ENCODE data around the gene NUBPL.
A peak's percentile ranks its signal among the peaks of the same experiment; 100 is the strongest.
"Not testable (repeated sequence)": the region's sequence is repeated elsewhere in the genome, so short reads cannot be mapped to it uniquely, and the experiment has no call there.

NUBPL gene

DNA sequence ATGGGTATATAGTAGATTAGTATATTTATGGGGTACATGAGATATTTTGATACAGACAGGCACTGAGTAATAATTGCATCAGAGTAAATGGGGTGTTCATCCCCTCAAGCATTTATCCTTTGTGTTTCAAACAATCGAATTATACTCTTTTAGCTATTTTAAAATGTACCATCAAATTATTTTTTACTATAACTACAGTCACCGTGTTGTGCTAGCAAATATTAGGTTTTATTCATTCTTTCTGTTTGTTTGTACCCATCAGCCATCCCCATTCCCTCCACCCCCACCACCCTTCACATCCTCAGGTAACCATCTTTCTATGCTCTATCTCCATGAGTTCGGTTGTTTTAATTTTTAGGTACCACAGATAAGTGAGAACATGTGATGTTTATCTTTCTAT is 115.8 kb downstream of the NUBPL start:
- no peak for DNase-seq (ENCODE audit: low read depth in 2 of 2)

DNA sequence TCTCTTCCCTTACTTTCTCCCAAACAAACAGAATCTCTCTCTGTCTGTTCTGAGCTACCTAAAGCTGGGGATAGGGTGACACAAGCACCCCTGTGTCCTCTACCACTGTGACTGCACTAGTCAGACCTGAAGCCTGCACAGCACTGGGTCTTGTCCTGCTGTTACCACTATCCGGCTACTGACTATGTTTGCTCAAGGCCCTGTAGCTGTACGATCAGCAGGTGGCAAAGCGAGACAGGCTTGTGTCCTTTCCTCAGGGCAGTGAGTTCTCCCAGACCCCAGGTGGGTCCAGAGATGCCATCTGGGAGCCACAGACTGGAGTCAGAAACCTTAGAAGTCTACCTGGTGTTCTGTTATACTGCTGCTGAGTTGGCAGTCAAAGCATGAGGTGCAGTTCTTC is 116.4 kb downstream of the NUBPL start:
- no peak for DNase-seq (ENCODE audit: low read depth in 2 of 2)

GRCh38 chr14:31678421-31679249 is 117.4 kb downstream of the NUBPL start:
- DNase-seq (ENCODE audit: low read depth in 2 of 2), result no peak

DNA sequence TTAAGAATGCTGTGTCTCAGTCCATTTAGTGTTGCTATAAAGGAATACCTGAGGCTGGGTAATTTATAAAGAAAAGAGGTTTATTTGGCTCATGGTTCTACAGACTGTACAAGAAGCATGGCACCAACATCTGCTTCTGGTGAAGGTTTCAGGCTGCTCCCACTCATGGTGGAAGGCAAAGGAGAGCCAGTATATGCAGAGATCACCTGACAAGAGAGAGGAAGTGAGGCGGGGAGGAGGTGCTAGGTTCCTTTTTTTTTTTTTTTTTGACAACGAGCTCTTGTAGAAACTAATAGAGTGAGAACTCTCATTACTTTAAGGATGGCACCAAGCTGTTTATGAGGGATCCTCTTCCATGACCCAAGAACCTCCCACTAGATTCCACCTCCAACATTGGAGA is 121.6 kb downstream of the NUBPL start:
- no peak for DNase-seq (ENCODE audit: low read depth in 2 of 2)

DNA sequence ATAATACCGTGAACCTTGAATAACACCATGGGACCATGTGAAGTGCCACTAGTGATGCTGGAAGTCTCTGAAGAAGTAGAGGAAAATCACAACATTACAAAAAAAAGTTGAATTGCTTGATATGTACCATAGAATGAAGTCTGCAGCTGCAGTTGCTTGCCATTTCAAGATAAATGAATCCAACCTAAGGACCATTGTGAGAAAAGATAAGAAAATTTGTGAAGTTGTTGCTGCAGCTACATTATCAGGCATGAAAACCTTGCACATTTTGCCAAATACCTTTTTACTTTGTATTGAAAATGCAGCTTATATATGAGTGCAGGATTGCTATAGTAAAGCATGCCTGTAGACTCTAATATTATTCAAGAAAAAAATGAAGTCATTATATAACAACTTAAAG is 126.5 kb downstream of the NUBPL start:
- no peak for DNase-seq (ENCODE audit: low read depth in 2 of 2)

DNA sequence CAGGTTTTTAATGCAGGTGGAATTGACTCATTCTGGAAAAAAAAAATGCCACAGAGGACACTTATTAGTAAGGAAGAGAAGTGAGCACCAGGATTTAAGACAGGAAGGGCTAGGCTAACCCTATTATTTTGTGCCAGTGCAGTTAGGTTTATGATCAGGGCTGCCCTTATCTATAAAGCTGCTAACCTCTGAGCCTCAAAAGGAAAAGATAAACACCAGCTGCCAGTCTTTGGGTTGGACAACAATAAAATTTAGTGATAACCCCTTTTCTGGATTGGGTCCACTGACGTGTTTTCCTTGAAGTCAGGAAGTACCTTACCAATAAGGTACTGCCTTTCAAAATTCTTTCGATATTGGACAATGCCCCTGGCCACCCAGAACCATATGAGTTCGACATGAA is 128.9 kb downstream of the NUBPL start:
- no peak for DNase-seq (ENCODE audit: low read depth in 2 of 2)

GRCh38 chr14:31692376-31692781 is 131.2 kb downstream of the NUBPL start:
- DNase-seq (ENCODE audit: low read depth in 2 of 2), result peak; percentile 6 to 11

DNA sequence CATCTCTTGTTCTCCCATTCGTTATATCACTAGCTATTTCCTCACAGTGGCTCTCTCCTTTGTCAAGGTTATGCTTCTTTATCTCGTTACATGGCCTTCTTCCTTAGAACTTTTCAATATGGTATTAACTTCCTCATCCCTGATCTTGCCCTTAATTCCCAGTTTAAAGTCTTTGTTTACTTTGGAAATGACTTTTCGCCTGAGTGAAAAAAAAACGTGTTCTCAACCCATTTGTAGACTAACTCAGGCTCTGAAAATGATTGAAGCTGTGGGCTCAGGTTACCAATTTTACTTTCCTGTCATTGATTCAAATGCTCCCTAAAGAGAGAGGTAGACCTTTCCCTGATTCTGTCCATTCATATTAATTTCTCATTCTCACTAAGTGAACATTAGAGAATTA is 135.2 kb downstream of the NUBPL start:
- DNase-seq (ENCODE audit: low read depth in 2 of 2), result no peak

GRCh38 chr14:31699809-31700208 is 138.6 kb downstream of the NUBPL start:
- no peak for DNase-seq (ENCODE audit: low read depth in 2 of 2)

DNA sequence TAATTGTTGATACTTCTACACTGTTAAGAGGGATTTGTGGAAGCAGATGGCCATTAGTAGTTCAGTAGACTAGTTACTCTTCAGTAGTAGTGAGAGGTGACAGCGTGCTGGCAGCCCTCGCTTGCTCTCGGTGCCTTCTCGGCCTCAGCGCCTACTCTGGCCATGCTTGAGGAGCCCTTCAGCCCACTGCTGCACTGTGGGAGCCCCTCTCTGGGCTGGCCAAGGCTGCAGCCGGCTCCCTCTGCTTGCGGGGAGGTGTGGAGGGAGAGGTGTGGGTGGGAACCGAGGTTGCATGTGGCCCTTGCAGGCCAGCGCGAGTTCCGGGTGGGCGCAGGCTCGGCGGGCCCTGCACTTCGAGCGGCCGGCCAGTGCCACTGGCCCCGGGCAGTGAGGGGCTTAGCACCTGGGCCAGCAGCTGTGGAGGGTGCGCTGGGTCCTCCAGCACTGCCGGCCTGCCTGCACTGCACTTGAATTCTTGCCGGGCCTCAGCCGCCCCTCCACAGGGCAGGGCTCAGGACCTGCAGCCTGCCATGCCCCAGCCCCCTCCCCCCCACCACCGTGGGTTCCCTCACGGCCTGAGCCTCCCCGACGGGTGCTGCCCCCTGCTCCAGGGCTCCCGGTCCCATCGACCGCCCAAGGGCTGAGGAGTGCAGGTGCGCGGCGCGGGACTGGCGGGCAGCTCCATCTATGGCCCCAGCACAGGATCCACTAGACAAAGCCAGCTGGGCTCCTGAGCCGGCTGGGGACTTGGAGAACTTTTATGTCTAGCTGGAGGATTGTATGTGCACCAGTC is 139.3 kb downstream of the NUBPL start:
- no peak for DNase-seq (ENCODE audit: low read depth in 2 of 2)

DNA sequence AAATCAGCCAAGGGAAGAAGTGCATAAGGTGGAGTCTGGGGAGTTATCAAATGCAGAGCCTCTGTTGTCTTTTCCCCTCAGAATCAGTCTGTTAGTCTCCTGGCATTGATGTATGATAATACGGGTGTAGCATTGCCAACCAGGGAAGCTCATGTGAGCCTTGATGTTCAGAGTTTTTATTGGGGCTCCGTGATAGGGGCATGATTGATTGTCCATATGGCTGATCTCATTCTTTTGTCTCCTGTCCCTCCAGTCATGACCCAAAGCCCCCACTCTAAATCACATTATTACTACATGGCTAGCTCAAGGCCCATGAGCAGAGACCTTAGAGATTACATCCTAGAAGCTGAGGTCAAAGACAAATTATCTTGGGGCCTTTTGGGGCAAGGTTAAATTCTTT is 140.9 kb downstream of the NUBPL start:
- no peak for DNase-seq (ENCODE audit: low read depth in 2 of 2)

DNA sequence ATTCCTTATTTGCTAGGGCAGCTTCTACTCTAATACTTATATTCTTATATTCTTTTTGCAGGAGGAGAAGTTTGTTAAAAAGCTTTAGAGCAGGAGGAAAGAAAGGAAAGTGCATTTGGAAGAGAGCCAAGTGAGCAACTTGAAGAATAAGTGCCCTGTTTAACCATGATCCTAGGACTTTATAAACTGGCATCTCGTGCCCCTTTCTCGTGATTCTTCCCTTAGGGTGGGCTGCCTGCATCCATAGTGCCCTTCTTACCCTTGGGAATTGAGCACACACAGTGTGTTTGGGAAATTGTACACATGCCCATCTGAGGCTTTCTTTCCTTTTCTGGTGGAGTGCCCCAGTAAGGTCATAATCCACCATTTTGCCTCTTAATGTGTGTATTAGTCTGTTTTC is 141.9 kb downstream of the NUBPL start:
- no peak for DNase-seq (ENCODE audit: low read depth in 2 of 2)

DNA sequence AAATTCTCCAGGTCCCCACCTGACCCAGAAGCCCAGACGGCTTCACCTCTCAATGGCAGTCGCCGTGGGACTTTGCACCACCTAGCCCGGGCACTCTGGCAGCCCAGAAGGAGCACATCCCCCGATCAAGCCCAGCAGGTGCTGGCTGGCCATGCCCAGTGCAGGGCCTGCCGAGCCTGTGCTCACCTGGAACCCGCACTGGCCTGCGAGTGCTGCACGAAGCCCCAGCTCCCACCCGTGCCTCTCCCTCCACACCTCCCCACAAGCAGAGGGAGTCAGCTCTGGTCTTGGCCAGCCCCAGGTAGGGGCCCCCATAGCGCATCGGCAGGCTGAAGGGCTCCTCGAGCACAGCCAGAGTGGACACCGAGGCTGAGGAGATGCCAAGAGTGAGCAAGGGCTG is 144.5 kb downstream of the NUBPL start:
- no peak for DNase-seq (ENCODE audit: low read depth in 2 of 2)

DNA sequence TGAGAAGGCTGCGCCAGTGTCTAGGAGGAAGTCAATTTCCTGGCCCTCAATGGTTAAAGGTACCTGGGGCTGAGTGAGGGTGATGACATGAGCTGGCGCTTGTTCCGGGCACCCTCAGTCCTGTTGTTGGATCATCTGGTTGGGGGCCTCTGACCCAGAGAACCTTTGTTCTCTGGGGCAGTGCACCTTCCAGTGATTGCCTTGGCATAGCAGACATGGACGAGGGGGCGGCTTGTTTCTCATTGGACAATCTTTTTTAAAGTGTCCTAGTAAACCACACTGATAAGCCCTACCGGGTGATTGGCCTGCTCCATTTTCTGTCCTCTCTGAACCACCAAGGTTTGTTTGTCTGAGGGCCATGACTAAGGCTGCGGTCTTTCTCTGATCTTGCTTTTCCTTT is 147.5 kb downstream of the NUBPL start:
- not testable (repeated sequence) for DNase-seq (ENCODE audit: low read depth in 2 of 2)

GRCh38 chr14:31712244-31713127 is 151.3 kb downstream of the NUBPL start:
- DNase-seq (ENCODE audit: low read depth in 2 of 2), result no peak

DNA sequence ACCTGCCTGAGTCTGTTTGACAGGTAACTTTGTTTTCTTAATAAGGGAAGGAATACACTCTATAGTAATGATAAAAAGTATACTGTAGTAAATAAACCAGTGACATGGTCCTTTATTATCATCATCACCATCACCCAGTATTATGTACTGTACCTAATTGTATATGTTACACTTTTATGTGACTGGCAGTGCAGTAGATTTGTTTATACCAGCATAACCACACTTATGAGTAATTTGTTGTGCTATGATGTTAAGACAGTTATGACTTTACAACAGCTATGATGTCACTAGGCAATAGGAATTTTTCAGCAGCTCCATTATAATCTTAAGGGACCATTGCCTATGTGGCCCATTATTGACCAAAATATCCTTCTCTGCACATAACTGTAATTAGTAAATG is 155.0 kb downstream of the NUBPL start:
- DNase-seq (ENCODE audit: low read depth in 2 of 2), result no peak

GRCh38 chr14:31717294-31718085 is 156.3 kb downstream of the NUBPL start:
- DNase-seq (ENCODE audit: low read depth in 2 of 2), result no peak

GRCh38 chr14:31718585-31718984 is 157.4 kb downstream of the NUBPL start:
- no peak for DNase-seq (ENCODE audit: low read depth in 2 of 2)

GRCh38 chr14:31718985-31719384 is 157.8 kb downstream of the NUBPL start:
- no peak for DNase-seq (ENCODE audit: low read depth in 2 of 2)

DNA sequence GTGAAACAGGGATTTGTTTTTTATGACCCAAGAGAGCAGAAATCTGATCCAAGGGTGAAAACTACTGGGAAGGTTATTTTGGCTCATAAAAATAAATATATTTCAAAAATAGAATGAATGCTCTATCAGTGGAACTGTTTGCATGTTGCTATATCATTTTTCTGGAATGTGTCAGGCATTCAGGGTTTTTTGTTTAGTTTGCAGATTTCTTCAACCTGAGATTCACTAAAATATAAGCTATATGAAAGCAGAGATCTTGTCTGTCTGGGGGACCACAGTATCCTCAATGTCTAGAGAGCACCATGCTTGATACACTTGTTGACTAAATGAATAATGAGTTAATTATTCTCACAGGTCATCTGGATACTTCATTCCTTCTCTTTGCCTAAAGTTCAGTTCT is 165.1 kb downstream of the NUBPL start:
- no peak for DNase-seq (ENCODE audit: low read depth in 2 of 2)

GRCh38 chr14:31727797-31728196 is 166.6 kb downstream of the NUBPL start:
- no peak for DNase-seq (ENCODE audit: low read depth in 2 of 2)
